K562 (cell line): ENCODE measurements around the gene HSD17B1. TPM values are rescaled to one million over a fixed set of nuclear protein-coding genes. Genes with fewer than 3 reads are reported as not detected.

Experiments used
- CC2D1A ChIP-seq: fragments of 450-650 bp; IDR thresholded peaks from 2 replicates; pipeline ENCODE4 v1.6.1; 2017; ENCODE audit warnings: mild to moderate bottlenecking
- CHCHD3 ChIP-seq: fragments of 250-450 bp; sonication (Bioruptor Pico); IDR thresholded peaks from 2 replicates; pipeline ENCODE4 v2.1.2; 2022; ENCODE audit warnings: mild to moderate bottlenecking
- HDAC6 ChIP-seq: IDR thresholded peaks from 2 replicates; pipeline ENCODE4 v1.6.1; 2012; ENCODE audit warnings: low read depth, mild to moderate bottlenecking, control low read depth, inconsistent platforms, low read length, moderate library complexity
- RBBP5 ChIP-seq: fragments of 200-600 bp; sonication (generic); IDR thresholded peaks from 2 replicates; pipeline ENCODE4 v1.6.1; 2012; ENCODE audit warnings: borderline replicate concordance, mild to moderate bottlenecking, low read length, control low read depth, inconsistent platforms; ENCODE audit not compliant: insufficient read depth, poor library complexity, severe bottlenecking
- RNF219 ChIP-seq: fragments of 250-450 bp; sonication (Bioruptor Pico); IDR thresholded peaks from 2 replicates; pipeline ENCODE4 v1.5.0; 2022; ENCODE audit warnings: mild to moderate bottlenecking
- TEAD1 ChIP-seq, 2 experiments: fragments of 450-650 bp in 1 of 2; sonication (generic) in 1 of 2; formaldehyde crosslinking; IDR thresholded peaks; 2 replicates each; pipeline versions ENCODE4 v1.4.0 to v1.8.0; 2020 to 2022; ENCODE audit warnings: mild to moderate bottlenecking in 2 of 2, missing genetic modification reagents in 1 of 2
- TFAM ChIP-seq: fragments of 250-450 bp; sonication (Bioruptor Pico); conservative IDR thresholded peaks from 2 replicates; pipeline ENCODE4 v1.5.0; 2021; ENCODE audit warnings: mild to moderate bottlenecking, moderate library complexity
- ZNF134 ChIP-seq: fragments of 250-450 bp; sonication (Bioruptor Pico); conservative IDR thresholded peaks from 2 replicates; pipeline ENCODE4 v1.4.0; 2020
- ZNF57 ChIP-seq: fragments of 450-650 bp; formaldehyde crosslinking; IDR thresholded peaks from 2 replicates; pipeline ENCODE4 v1.4.0; 2020; ENCODE audit warnings: mild to moderate bottlenecking, moderate library complexity
- polyA plus RNA-seq, 8 experiments: library from polyadenylated mRNA; depleted of rRNA in 4 of 8; stranded (reverse) in 5 of 8; unstranded in 3 of 8; fragments of >200 nt; fragmentation: Nextera tagmentation in 2 of 8; fragmentation: Illumina TruSeq in 1 of 8; extraction: Ambion mirVana in 2 of 8; extraction: Trizol in 1 of 8; gene quantifications; 2 replicates each; pipeline versions ENCODE4 v1.2.1 to v1.2.3, GENCODE V29; 2011 to 2014; ENCODE audit warnings: inconsistent platforms in 1 of 8, missing spikeins in 1 of 8
- total RNA-seq, 7 experiments: library from RNA; depleted of rRNA in 6 of 7; stranded (reverse); fragments of >200 nt in 6 of 7; fragmentation: Illumina TruSeq in 2 of 7; extraction: Trizol in 2 of 7; gene quantifications; 2 replicates each; pipeline versions ENCODE4 v1.2.1 to v1.2.3, GENCODE V29; 2011 to 2021; ENCODE audit warnings: low replicate concordance in 1 of 7
- TF ChIP-seq, protein P1 (sequence below): fragments of 250-450 bp; sonication (Bioruptor Pico); IDR thresholded peaks from 2 replicates; pipeline ENCODE4 v1.4.0; 2020
- TF ChIP-seq, protein P2 (sequence below): sonication (generic); formaldehyde crosslinking; IDR thresholded peaks from 2 replicates; pipeline ENCODE4 v1.8.0; 2023; ENCODE audit warnings: mild to moderate bottlenecking, missing genetic modification reagents
- TF ChIP-seq, protein P3 (sequence below), 2 experiments: fragments of 450-650 bp in 1 of 2; IDR thresholded peaks; 2 replicates each; pipeline ENCODE4 v1.6.1; 2011 to 2017; ENCODE audit warnings: low read depth in 2 of 2, antibody characterized with exemption in 1 of 2, borderline replicate concordance in 1 of 2, low read length in 1 of 2, mild to moderate bottlenecking in 1 of 2, mixed read lengths in 1 of 2; ENCODE audit not compliant: control insufficient read depth in 1 of 2

Gene HSD17B1
- total and polyA plus RNA-seq, 9 of the 15 experiments (the other 6 are each of a cell fraction or from before 2014, with no cell fraction given): 0.55 to 21.1 (median 3.6) TPM

- TF ChIP-seq, protein P1, sequence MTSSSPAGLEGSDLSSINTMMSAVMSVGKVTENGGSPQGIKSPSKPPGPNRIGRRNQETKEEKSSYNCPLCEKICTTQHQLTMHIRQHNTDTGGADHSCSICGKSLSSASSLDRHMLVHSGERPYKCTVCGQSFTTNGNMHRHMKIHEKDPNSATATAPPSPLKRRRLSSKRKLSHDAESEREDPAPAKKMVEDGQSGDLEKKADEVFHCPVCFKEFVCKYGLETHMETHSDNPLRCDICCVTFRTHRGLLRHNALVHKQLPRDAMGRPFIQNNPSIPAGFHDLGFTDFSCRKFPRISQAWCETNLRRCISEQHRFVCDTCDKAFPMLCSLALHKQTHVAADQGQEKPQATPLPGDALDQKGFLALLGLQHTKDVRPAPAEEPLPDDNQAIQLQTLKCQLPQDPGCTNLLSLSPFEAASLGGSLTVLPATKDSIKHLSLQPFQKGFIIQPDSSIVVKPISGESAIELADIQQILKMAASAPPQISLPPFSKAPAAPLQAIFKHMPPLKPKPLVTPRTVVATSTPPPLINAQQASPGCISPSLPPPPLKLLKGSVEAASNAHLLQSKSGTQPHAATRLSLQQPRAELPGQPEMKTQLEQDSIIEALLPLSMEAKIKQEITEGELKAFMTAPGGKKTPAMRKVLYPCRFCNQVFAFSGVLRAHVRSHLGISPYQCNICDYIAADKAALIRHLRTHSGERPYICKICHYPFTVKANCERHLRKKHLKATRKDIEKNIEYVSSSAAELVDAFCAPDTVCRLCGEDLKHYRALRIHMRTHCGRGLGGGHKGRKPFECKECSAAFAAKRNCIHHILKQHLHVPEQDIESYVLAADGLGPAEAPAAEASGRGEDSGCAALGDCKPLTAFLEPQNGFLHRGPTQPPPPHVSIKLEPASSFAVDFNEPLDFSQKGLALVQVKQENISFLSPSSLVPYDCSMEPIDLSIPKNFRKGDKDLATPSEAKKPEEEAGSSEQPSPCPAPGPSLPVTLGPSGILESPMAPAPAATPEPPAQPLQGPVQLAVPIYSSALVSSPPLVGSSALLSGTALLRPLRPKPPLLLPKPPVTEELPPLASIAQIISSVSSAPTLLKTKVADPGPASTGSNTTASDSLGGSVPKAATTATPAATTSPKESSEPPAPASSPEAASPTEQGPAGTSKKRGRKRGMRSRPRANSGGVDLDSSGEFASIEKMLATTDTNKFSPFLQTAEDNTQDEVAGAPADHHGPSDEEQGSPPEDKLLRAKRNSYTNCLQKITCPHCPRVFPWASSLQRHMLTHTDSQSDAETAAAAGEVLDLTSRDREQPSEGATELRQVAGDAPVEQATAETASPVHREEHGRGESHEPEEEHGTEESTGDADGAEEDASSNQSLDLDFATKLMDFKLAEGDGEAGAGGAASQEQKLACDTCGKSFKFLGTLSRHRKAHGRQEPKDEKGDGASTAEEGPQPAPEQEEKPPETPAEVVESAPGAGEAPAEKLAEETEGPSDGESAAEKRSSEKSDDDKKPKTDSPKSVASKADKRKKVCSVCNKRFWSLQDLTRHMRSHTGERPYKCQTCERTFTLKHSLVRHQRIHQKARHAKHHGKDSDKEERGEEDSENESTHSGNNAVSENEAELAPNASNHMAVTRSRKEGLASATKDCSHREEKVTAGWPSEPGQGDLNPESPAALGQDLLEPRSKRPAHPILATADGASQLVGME (CRISPR knock-in tag): no peak
- TF ChIP-seq RNF219 (CRISPR knock-in tag): no peak
- TF ChIP-seq HDAC6: no peak
- TF ChIP-seq, protein P2, sequence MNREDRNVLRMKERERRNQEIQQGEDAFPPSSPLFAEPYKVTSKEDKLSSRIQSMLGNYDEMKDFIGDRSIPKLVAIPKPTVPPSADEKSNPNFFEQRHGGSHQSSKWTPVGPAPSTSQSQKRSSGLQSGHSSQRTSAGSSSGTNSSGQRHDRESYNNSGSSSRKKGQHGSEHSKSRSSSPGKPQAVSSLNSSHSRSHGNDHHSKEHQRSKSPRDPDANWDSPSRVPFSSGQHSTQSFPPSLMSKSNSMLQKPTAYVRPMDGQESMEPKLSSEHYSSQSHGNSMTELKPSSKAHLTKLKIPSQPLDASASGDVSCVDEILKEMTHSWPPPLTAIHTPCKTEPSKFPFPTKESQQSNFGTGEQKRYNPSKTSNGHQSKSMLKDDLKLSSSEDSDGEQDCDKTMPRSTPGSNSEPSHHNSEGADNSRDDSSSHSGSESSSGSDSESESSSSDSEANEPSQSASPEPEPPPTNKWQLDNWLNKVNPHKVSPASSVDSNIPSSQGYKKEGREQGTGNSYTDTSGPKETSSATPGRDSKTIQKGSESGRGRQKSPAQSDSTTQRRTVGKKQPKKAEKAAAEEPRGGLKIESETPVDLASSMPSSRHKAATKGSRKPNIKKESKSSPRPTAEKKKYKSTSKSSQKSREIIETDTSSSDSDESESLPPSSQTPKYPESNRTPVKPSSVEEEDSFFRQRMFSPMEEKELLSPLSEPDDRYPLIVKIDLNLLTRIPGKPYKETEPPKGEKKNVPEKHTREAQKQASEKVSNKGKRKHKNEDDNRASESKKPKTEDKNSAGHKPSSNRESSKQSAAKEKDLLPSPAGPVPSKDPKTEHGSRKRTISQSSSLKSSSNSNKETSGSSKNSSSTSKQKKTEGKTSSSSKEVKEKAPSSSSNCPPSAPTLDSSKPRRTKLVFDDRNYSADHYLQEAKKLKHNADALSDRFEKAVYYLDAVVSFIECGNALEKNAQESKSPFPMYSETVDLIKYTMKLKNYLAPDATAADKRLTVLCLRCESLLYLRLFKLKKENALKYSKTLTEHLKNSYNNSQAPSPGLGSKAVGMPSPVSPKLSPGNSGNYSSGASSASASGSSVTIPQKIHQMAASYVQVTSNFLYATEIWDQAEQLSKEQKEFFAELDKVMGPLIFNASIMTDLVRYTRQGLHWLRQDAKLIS (CRISPR knock-in tag): no peak
- TF ChIP-seq TFAM (CRISPR knock-in tag): no peak
- no peak for TF ChIP-seq RBBP5
- no peak for TF ChIP-seq CC2D1A
- TF ChIP-seq CHCHD3 (CRISPR knock-in tag): no peak
- TF ChIP-seq, protein P3, sequence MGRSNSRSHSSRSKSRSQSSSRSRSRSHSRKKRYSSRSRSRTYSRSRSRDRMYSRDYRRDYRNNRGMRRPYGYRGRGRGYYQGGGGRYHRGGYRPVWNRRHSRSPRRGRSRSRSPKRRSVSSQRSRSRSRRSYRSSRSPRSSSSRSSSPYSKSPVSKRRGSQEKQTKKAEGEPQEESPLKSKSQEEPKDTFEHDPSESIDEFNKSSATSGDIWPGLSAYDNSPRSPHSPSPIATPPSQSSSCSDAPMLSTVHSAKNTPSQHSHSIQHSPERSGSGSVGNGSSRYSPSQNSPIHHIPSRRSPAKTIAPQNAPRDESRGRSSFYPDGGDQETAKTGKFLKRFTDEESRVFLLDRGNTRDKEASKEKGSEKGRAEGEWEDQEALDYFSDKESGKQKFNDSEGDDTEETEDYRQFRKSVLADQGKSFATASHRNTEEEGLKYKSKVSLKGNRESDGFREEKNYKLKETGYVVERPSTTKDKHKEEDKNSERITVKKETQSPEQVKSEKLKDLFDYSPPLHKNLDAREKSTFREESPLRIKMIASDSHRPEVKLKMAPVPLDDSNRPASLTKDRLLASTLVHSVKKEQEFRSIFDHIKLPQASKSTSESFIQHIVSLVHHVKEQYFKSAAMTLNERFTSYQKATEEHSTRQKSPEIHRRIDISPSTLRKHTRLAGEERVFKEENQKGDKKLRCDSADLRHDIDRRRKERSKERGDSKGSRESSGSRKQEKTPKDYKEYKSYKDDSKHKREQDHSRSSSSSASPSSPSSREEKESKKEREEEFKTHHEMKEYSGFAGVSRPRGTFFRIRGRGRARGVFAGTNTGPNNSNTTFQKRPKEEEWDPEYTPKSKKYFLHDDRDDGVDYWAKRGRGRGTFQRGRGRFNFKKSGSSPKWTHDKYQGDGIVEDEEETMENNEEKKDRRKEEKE (IDR thresholded peaks at IDR 0.05; ENCODE audit: borderline replicate concordance in 1 of 2, control insufficient read depth in 1 of 2, low read depth in 2 of 2, low read length in 1 of 2): no peak
- no peak for TF ChIP-seq TEAD1 (CRISPR knock-in tag; IDR thresholded peaks at IDR 0.05)
- TF ChIP-seq ZNF134 (CRISPR knock-in tag): no peak
- no peak for TF ChIP-seq ZNF57 (CRISPR knock-in tag)
Measured at GRCh38 chr17:42561897-42562387, 9.2 kb downstream of the HSD17B1 start, which contains the start of gene COASY (continued).
